HG03108 (cell line): ENCODE results near the gene TOMT.

ENCODE experiments used
- ATAC-seq: cut with Tn5 transposase; IDR thresholded peaks from one replicate; pipeline ENCODE4 v1.9.1; 2021; ENCODE audit warnings: moderate library complexity; ENCODE audit not compliant: unreplicated experiment

The TOMT gene

GRCh38 chr11:72105888-72106287 lies at the start of gene TOMT:
Gene TOMT, plus strand, starts transcription at chr11:72105924. Its CDS starts 28 bp downstream, at chr11:72105952.
- ATAC-seq: no peak

- no peak for ATAC-seq
Observed at GRCh38 chr11:72058416-72059034, 47.2 kb upstream of the TOMT start.

GRCh38 chr11:72061739-72062396 lies 43.9 kb upstream of the TOMT start:
- no peak for ATAC-seq

- no peak for ATAC-seq
Observed at GRCh38 chr11:72066855-72067254, 38.9 kb upstream of the TOMT start.

GRCh38 chr11:72067266-72067665 lies 38.5 kb upstream of the TOMT start:
- ATAC-seq: no peak

- no peak for ATAC-seq
Observed at GRCh38 chr11:72067676-72068075, 38.0 kb upstream of the TOMT start.

- no peak for ATAC-seq
Observed at GRCh38 chr11:72069200-72069599, 36.5 kb upstream of the TOMT start.

- peak; percentile 77 for ATAC-seq
Observed at GRCh38 chr11:72069787-72070251, 35.9 kb upstream of the TOMT start.

GRCh38 chr11:72070491-72070890 lies 35.2 kb upstream of the TOMT start:
- ATAC-seq: no peak

- no peak for ATAC-seq
Observed at GRCh38 chr11:72072348-72072747, 33.4 kb upstream of the TOMT start.

GRCh38 chr11:72075109-72075508 lies 30.6 kb upstream of the TOMT start:
- no peak for ATAC-seq

- no peak for ATAC-seq
Observed at GRCh38 chr11:72075756-72076155, 30.0 kb upstream of the TOMT start.

- ATAC-seq: no peak
Observed at GRCh38 chr11:72078477-72078876, 27.2 kb upstream of the TOMT start.

GRCh38 chr11:72079819-72080325 lies 25.9 kb upstream of the TOMT start:
- no peak for ATAC-seq

- peak; percentile 94 for ATAC-seq
Observed at GRCh38 chr11:72080326-72081183, 25.2 kb upstream of the TOMT start, which contains the start of the genes LRRC51 and NUMA1. Gene LRRC51, plus strand, starts transcription at chr11:72080850. Its CDS starts 8,234 bp downstream, at chr11:72089084. Gene NUMA1, minus strand, starts transcription at chr11:72080542. Its CDS starts 44,599 bp downstream, at chr11:72035943.

- no peak for ATAC-seq
Observed at GRCh38 chr11:72081184-72081644, 24.5 kb upstream of the TOMT start.

GRCh38 chr11:72081821-72082453 lies 23.8 kb upstream of the TOMT start:
- no peak for ATAC-seq

GRCh38 chr11:72083414-72083813 lies 22.3 kb upstream of the TOMT start:
- ATAC-seq: no peak

- no peak for ATAC-seq
Observed at GRCh38 chr11:72084076-72084475, 21.6 kb upstream of the TOMT start.

- ATAC-seq: no peak
Observed at GRCh38 chr11:72084965-72085364, 20.8 kb upstream of the TOMT start.
